ENCODE results near the gene TMEM163.

The TMEM163 gene

DNA sequence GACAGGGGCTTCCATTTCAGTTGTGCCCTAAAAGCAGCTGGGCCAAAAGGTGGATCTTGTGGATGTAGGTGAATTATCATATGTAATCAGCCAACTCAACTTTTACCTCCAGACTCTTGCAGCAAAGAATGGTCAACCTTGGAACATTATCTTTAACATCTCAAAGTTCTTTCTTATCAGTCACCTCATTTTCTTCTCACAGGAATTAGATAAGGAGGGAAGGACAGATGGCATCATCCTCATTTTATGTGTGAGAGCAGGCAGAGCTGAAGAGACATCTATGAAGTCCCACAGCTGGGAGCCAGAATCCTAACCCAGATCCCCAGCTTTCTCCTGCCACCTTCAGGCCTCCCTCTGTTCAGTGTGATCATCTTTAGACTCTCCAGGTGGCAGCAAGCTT is 282.9 kb downstream of the TMEM163 start:
- TF ChIP-seq GATA3 (IDR thresholded peaks at IDR 0.05; ENCODE audit: low read depth, low read length) (no peak), GATA2 (IDR thresholded peaks at IDR 0.05; ENCODE audit: low read depth, low read length) (no peak)

DNA sequence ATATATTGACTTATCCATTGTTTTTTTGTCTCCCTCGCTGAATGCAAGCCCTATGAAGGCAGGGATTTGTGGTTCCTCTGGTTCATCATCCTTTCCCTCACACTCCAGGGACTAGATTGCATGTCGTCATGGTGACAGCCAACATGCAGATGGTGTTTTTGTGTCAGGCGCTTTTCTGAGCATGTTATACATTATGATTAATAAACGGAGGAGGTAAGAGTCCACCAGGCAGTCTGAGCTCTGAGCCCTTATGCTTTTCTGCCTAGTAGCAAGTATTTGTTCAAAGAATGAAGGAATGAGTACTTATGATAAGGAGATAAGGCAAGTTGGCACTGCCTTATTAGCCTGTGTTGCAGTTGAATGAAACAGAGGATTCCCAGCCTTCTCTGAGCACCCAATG is 283.3 kb downstream of the TMEM163 start:
- TF ChIP-seq GATA3 (IDR thresholded peaks at IDR 0.05; ENCODE audit: low read depth, low read length) (no peak), GATA2 (IDR thresholded peaks at IDR 0.05; ENCODE audit: low read depth, low read length) (no peak)

DNA sequence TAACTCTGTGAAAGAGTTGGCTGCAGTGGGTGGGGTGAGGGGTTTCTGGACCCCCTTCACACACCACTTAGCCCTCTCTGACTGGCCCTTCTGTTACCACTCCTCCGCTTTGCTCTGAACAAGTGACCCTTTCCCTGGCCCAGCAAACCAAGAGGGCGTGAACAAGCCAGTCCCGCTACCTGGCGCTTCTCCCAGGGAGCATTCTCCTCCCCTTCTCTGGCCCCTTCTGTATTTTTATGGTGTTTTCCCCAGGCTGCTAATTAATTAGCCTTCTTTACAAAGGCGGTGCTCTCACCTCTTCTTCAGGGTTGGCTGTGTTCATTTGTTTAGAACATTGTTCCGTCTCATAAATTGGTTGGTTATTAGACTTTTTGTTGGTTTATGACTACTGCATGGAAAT is 284.8 kb downstream of the TMEM163 start:
- TF ChIP-seq GATA2 (IDR thresholded peaks at IDR 0.05; ENCODE audit: low read depth, low read length) (no peak), GATA3 (IDR thresholded peaks at IDR 0.05; ENCODE audit: low read depth, low read length) (no peak)

DNA sequence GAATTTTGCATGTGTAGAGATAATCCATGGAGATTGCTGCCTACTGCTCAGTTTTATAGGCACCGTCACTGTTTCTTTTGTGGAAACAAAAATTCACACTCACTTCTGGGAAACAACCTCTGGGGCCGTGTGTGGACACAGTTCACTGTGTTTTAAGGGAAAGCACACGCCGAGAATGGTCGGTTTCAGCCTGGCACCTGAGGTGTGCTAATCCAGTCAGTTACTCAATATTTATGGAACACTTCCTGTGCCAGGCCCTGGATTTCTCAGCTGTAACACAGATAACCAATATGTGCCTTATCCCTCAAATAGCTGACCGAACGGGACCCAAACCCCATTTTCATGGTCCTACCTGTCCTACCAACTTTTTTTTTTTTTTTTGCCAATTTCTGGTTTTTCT is 285.3 kb downstream of the TMEM163 start:
- TF ChIP-seq GATA3 (IDR thresholded peaks at IDR 0.05; ENCODE audit: low read depth, low read length), result no peak
- TF ChIP-seq GATA2 (IDR thresholded peaks at IDR 0.05; ENCODE audit: low read depth, low read length), result no peak

DNA sequence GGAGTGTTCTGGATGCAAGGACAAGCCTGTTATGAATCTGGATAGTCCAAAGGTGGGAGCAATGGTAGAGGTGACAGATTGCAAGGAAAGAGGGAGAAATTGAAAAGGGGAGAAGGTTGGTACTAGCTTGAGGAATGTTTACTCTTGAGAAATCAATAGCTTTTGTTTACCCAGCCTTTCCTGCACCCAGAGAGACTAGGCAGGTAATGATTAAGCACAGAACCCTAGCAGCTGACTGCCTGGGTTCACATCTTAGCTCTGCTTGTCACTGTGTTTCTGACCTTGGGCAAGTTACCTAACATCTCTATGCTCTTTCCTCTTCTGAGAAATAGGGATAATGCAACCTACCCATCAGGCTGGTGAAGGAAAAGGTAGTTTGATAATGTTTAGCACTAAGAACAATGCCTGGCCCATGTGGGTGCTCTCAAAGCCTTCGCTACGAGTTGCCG is 286.3 kb downstream of the TMEM163 start:
- TF ChIP-seq GATA2 (IDR thresholded peaks at IDR 0.05; ENCODE audit: low read depth, low read length) (no peak), GATA3 (IDR thresholded peaks at IDR 0.05; ENCODE audit: low read depth, low read length) (no peak)

DNA sequence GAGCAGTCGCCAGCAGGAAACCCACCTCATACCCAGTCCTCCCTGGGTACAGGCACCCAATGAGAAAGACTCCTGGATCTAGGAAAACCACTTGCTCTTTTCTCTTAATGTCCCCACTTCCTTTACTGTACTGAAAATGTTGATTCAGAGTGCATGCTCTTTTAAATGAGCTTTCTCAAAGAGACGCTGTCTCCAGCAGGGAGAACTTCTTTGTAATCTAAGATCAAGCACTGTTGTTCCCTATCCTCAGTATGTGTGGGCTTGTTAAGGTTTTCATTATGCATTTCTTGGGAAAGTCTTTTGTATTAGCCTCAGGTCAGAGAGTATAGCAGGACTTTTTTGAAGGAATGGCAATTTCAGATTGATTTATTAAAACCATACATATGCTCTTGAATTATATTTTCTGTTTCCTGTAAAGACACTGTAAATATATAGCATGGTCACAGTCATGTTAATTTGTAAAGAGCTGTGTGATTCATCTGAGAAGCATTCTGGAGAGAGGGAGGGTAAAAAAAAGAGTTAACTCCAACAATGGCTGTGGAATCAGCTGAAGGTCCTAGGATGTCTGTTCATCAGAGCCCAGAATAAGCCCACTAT is 286.9 kb downstream of the TMEM163 start:
- TF ChIP-seq GATA3 (IDR thresholded peaks at IDR 0.05; ENCODE audit: low read depth, low read length) (no peak), GATA2 (IDR thresholded peaks at IDR 0.05; ENCODE audit: low read depth, low read length) (no peak)

DNA sequence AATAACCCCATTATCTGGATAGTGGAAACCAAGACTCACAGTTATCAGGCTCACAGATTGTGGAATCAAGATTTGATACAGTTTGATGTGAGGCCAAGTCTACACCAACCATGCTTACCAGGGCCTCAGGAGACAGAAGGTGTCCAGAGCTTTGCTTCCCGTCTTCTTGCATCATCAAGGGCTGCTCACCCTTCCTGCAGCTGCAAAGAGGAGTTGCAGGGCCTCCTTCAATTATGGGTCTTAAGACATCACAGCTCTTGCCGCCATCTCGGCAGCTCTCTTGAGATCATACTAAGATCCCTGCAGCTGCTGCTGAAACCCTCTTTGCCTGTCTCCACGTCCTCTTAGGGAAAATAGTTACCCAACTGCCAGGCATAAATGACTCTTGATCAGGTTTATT is 288.9 kb downstream of the TMEM163 start:
- TF ChIP-seq GATA2 (IDR thresholded peaks at IDR 0.05; ENCODE audit: low read depth, low read length), result no peak
- no peak for TF ChIP-seq GATA3 (IDR thresholded peaks at IDR 0.05; ENCODE audit: low read depth, low read length)

DNA sequence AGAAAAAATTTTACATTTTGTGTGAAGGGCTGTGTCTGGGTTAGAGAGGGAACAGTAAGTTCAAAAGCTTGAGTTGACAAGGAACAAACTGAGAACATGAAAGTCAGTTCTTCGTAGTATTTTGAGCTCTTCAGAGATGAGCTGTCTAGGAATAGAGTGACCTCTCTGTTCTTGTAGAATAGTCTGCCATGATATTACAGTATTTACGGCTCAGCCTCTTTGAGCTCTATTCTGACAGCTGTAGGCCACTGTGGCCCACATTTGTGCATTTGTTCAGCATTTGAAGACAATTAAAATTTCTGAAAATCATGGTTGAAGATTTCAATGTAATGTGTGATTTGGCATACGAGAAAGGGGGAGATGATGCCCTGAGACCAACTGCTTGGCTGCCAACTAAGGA is 292.1 kb downstream of the TMEM163 start:
- TF ChIP-seq GATA3 (IDR thresholded peaks at IDR 0.05; ENCODE audit: low read depth, low read length), result no peak
- TF ChIP-seq GATA2 (IDR thresholded peaks at IDR 0.05; ENCODE audit: low read depth, low read length), result no peak

DNA sequence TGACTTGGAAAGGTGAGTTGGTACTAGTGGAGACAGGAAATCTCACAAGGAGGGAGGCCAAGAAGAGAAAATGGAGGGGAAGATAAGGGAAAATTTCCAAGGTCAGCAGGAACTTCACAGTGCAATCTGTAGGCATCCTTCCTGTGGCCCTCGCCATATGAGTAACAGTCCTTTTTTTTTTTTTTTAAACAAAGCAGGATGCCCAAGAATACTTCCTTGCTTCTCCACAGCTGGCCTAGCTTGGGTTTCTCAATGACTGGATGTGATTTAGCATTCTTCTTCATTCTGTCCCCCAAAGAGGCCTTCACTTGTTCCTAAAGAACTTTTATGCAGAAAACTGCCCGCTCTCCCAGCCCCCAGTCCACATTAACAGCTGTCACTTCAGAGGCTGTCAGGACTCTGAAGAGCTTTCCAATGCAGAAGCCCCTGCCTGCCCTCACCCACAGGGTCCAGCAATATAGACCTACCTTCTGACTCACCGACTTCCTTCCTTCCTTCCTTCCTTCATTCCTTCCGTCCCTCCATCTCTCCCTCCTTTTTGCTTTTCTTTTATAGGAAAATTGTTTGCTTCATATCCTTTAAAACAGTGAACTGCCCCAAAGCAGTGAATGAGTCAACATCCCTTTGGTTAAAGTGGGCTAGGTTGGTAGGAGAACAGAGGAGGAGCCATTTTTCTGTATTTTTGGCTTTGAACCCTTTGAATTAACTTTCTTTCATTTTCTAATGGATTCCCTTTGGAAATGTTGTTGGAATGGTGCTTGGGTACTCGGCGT is 292.9 kb downstream of the TMEM163 start:
- no peak for TF ChIP-seq GATA2 (IDR thresholded peaks at IDR 0.05; ENCODE audit: low read depth, low read length)
- TF ChIP-seq GATA3 (IDR thresholded peaks at IDR 0.05; ENCODE audit: low read depth, low read length), result no peak

DNA sequence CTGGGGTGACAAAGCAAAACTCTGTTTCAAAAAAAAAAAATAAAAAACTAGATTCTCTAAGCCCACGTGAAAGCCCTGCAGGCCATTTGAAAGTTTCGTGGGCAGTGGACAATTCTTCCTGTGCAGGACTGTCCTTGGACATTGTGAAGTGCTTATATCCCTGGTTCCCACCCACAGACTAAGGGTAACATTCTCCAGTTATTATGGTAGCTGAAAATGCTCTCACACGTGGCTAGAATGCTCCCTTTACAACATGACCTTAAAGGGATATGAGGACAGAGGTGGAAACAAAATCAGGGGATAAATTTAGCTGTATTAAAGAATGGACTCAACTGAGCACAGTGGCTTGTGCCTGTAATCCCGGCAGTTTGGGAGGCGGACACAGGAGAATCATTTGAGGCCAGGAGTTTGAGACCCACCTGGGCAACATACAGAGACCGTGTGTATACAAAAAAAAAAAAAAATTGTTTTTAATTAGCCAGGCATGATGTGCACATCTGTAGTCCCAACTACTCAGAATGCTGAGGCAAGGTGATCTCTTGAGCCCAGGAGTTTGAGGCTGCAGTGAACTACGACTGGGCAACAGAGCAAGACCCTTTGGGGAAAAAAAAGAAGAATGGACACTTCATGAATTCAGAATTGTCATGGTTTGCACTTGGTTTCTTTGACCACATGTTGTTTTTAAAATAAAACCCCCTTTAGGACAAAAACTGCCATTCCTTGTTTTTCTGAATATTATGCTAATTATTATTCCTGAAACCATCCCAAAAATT is 297.1 kb downstream of the TMEM163 start:
- TF ChIP-seq GATA2 (IDR thresholded peaks at IDR 0.05; ENCODE audit: low read depth, low read length) (no peak), GATA3 (IDR thresholded peaks at IDR 0.05; ENCODE audit: low read depth, low read length) (no peak)

DNA sequence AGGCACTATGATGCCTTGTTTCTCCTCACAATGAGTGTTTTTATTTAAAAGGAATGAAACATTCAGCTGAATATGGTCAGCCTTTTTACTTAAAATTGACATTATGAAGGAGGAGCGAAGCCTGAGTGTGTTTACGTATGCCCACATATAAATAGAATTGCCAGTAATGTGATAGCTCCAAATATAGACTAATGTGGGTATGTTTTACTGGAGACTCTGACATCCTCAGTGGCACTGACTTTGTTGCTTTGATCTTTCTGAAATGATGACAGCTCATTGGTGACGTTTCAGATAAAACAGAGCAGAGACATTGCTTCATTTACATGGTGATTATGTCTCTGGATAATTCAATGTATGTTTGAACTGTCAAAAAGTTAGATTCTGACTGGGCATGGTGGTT is 297.9 kb downstream of the TMEM163 start:
- no peak for TF ChIP-seq GATA3 (IDR thresholded peaks at IDR 0.05; ENCODE audit: low read depth, low read length)
- TF ChIP-seq GATA2 (IDR thresholded peaks at IDR 0.05; ENCODE audit: low read depth, low read length), result no peak

DNA sequence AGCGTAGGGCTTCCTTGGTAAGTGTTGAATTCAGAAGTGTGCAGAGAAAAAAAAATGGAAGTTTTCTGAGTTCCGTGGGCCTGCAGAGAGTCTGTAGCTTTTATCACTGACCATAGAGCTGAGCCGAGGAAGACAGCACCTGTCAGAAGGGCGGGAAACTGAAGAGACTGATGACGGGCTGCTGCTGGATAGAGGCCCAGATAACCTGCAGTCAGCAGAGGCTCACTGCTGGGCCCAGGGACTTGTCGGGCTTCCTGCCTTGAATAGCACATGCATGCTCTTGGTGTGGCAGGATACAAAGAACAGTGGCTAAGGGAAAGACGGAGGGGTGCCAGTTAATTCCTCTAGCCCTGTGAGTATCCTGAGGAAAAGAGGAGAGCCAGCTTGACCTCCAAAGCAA is 298.5 kb downstream of the TMEM163 start:
- TF ChIP-seq GATA2 (IDR thresholded peaks at IDR 0.05; ENCODE audit: low read depth, low read length) (no peak), GATA3 (IDR thresholded peaks at IDR 0.05; ENCODE audit: low read depth, low read length) (no peak)

DNA sequence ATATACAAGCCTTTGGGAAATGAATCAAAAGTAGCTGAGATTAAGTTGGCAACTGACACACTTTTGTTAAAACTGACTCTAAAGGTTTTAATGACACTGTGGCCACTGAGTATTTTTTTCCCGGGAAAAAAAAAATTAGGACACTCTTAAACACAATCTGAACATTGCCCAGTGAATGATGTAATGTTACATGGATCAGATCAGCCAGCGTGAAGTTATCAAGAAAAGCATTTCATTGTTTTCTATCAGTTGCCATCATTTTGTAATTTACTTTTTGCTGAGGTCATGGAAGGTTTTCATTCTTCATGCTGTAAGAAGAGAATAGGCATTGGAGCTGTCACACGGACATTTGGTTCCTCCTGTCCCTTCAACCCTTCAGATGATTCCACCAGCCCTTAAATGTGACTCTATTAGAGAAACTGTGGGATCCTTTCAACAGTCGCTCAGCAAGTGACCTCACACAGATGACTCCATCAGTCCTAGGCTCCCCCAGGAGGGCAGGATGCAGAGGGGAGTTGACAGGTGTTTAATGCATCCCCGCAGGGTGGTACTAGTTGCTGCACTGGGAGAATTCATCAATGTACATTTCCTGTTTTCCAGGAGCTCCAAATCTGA is 300.7 kb downstream of the TMEM163 start:
- TF ChIP-seq GATA3 (IDR thresholded peaks at IDR 0.05; ENCODE audit: low read depth, low read length), result no peak
- TF ChIP-seq GATA2 (IDR thresholded peaks at IDR 0.05; ENCODE audit: low read depth, low read length), result no peak

DNA sequence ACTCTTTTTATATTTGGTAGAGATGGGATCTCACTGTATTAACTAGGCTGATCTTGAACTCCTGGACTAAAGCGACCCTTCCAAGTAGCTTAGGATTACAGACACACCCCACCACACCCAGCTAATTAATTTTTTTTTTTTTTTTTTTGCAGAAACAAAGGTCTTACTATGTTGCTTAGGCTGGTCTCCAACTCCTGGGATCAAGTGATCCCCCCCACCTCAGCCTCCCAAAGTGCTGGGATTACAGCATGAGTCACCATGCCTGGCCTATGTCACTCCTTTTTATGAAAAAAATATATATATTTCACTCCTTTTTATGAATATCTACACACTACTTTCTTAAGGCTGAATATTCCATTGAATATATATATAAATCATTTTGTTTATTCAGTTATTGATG is 302.2 kb downstream of the TMEM163 start:
- TF ChIP-seq GATA3 (IDR thresholded peaks at IDR 0.05; ENCODE audit: low read depth, low read length) (no peak), GATA2 (IDR thresholded peaks at IDR 0.05; ENCODE audit: low read depth, low read length) (no peak)
